HG02759 (cell line): ENCODE data around the gene CFAP74.
"Not testable (repeated sequence)": the region's sequence is repeated elsewhere in the genome, so short reads cannot be mapped to it uniquely, and the experiment has no call there.

Experiments used
- ATAC-seq: cut with Tn5 transposase; IDR thresholded peaks from one replicate; pipeline ENCODE4 v1.9.1; 2021; ENCODE audit warnings: mild to moderate bottlenecking, moderate library complexity; ENCODE audit not compliant: unreplicated experiment

CFAP74 gene

DNA sequence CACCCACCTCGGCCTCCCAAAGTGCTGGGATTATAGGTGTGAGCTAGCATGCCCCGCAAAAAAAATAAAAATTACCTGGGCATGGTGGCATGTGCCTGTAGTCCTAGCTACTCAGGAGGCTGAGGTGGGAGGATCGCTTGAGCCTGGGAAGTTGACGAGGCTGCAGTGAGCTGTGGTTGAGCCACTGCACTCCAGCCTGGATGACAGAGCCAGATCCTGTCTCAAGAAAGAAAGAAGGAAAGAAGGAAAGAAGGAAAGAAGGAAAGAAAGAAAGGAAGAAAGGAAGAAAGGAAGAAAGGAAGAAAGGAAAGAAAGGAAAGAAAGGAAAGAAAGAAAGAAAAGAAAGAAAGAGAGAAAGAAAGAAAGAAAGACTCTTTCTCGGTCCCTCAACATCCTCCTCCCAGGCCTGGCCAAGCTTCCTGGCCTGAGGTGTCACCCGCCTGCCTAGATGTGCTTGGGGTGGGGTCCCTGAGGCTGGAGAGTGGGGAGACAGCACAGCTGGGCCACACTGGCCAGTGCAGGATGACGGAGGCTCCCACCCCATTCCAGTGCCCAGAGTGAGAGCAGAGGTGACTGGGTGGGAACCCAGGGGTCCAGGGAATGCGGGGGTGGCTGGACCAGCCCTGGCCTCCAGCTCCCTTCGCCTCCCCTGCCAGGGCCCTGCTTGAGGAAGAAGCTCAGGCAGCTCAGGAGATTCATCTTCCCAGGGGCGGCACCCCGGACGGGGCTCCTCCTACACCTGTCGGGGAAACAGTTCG is 102.5 kb downstream of the CFAP74 start:
- ATAC-seq, result no peak

DNA sequence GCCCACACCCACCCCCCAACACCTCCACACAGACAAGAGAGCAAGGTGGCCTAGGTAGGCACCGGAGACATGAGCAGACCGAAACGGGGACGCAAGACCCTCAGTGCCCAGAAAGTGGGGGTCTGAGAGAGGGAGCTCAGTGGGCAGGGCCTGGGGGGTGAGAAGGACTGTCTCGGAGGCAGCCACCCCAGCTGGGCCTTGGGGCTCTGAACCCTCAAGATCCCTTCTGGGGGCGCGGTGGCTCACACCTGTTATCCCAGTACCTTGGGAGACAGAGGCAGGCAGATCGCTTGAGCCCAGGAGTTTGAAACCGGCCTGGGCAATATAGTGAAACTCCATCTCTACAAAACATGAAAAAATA is 103.6 kb downstream of the CFAP74 start:
- ATAC-seq, result no peak

DNA sequence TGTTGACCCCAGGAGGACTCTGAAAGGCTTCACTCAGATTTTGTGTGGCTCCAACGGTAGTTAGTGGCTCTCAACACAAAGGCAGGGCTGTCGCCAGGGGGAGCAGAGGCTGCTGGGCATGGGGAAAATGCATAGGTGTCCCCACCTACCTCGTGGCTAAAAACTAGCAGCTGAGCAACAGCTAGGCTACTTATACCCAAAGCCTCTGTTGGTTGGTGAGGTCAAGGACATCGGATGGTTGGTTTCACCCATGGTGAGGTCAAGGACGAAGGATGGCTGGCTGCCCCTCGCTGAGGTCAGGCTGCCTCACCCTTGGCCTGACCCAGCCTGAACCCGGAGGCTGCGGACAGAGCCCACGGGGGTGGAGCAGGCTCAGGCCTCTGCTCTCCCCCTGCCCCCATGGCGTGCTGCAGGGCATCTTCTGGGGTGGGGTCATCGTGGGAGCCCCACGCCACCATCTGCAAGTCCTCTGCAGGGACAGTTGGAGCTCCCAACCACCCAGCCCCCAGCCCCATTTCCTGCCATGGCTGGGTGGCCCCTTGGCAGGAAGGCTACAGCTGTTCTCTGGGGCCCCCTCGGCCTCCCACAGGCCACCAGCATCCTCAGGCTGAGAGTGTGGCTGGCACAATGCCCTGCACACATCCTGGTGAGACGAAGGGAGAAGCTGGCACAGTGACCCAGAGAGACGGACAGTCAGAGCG is 104.2 kb downstream of the CFAP74 start:
- no peak for ATAC-seq

GRCh38 chr1:1898246-1898933 is 105.2 kb downstream of the CFAP74 start:
- ATAC-seq, result no peak

DNA sequence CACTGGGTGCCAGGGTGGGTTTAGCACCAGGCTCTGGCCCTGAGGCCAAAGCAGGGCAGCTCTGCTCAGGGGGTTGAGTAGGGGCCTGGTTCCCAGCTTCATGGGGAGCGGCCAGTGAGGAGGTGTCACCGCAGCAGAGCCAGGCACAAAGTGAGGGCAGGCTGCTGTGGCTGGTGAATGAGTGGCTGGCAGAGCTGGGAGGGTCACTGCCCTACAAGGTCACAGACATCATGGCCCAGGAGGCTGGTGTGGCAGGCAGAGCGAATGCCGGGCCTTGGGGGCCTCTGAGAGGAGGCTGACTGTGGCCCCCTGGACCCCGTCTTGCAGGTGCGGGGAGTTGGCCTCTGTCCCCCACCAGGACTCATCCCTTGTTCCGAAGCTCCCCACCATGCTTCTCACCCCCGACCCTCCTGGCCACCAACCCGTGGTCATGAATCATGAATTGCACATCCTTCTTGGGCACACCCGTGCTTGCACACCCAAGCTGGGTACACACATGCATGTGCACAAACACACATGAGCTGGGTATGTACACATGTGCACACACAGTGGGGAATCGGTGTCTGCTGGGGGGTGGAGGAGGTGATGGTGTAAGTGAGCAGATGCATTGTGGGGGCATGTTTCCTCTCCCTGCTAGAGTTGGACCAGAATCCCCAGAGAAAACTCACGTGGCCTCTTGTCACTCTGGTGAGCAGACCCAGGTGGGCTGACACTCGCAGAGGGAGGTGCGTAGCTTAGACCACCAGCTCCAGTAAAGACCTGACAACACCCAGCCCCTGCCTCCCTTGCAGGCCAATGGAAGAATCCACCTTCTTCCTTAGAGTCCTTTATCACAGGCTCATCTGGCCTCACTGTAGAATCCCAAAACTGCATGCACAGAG is 107.9 kb downstream of the CFAP74 start:
- no peak for ATAC-seq

DNA sequence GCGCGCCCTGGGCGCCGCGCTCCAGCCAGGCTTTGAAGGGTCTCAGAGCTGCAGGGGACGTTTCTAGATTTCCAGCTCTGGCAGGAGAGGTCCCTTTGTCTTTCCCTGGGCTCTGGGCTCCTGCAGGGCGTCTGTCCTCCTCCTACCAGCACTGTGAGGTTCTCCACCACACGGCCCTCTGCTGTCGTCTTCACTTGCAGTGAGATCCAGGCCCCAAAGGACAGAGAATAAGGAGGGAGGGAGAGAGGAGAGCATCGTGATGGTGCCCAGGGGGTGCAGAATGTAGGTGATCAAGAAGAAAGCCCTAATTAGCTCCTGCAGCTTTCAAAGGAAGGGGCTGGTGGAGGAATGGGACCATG is 108.5 kb downstream of the CFAP74 start:
- ATAC-seq, result no peak

- ATAC-seq, result no peak
Observed at GRCh38 chr1:1894354-1895059, 109.1 kb downstream of the CFAP74 start.

- ATAC-seq, result no peak
Observed at GRCh38 chr1:1893997-1894353, 109.6 kb downstream of the CFAP74 start.

DNA sequence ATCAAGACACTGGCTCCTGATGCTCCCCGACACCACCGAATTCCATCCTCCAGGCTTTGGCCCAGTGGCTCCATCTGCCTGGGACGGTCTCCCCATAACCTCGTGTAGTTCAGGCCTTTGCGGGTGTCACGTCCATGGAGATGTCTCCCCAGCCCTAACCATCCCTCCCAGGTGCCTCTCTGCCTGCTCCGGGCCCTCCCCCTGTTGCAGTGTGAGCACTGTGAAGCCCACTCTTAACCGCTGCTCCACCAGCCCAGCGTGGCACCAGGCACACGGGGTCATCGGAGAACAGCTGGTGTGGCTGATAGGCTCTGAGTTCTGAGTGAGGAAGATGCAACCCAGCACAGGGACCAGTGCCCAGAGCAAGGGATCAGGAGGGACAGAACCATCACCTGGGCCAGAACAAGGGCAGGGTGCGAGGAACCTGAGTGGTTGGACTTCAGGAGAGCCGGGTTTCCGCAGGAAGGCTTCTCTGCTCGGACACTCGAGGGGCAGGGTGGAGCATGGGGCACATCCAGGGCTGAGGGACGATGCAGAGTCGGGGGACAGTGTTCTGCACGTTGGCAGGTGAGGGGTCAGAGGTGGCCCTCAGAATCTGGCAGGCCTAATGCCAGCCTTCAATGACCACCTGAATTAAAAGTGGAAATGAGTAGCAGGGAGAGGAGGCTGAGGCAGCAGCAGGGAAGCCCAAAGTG is 110.1 kb downstream of the CFAP74 start:
- no peak for ATAC-seq

DNA sequence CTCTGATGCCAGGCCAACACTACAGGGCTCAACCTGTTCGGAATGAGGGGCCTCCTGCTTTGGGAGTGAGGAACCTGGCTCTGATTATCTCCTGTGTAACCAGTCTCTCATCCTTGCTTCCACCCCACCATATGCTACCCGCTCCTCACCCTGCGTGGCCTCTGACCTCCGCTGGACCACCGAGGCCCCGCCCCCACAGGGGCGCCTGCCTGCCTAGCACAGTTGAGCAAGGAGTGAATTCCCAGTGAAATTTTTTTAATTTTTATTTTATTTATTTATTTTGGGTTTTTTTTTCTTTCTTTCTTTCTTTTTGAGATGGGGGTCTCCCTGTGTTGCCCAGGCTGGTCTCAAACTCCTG is 110.8 kb downstream of the CFAP74 start:
- ATAC-seq, result no peak

- no peak for ATAC-seq
Observed at GRCh38 chr1:1892079-1892762, 111.4 kb downstream of the CFAP74 start.

DNA sequence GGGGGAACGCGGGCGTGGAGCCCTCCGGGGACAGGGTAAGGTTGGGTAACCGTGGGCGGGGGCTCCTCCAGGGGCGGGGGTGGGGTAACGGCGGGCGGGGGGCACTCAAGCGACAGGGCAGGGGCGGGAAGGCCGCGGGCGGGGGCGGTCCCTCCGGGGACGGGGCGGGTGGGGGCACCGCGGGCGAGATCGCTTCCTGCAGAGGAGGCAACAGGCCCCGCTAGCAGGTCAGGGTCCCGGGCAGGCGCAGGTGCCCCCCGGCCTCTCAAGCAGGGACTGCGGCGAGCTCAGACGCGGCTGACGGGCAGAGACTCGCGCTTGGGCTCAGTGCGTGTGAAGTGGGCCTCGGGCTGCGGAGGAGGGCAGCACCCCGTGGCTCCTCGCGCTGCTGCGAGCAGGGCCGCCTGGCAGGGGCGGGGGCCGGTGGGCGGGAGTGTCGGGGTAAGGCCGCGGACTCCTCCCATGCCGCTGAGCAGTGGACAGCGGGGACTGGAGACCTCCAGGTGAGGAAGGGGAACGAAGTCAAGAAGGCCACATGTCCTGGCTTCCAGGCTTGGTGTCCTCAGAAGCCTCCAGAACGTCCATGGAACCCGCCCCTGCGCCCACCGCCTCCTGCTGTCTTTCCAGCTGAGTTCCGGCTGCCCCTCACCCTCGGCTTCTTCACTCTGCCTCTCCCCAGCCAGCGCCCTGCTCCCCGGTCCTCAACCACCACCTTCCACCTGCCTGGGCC is 112.1 kb downstream of the CFAP74 start:
- peak; percentile 24 for ATAC-seq

GRCh38 chr1:1890506-1891348 is 112.9 kb downstream of the CFAP74 start, which contains the start of gene GNB1:
Gene GNB1 (minus strand): TSS chr1:1891087. CDS start chr1:1825453, 65,634 bp downstream.
- peak; percentile 77 for ATAC-seq

- ATAC-seq, result peak; percentile 38
Observed at GRCh38 chr1:1889847-1890505, 113.6 kb downstream of the CFAP74 start.

DNA sequence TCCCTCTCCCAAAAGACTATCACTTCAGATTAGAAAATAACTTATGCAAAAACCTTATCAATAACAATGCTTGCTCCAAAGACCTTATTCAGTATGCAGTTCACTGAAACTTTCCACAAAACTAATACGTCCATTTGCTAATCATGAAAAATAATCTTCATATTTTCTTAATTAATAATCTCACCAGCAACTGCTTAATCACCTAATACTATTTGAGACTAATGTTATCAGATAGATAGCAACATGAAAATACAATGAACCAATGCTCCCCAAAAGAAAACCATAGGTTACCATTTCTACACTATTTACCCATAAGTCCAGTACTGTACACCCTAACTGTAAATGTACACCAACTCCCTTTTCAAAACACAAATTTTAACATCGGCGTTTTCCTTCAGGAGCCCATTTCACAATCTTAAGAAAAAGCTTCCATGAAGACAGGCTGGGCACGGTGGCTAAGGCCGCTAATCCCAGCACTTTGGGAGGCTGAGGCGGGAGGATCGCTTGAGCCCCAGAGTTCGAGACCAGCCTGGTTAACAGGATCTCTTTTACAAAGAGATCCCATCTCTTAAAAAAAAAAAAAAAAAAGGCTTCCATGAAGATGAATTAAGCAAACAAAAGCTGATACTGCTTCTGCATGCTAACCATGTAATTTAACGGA is 114.4 kb downstream of the CFAP74 start:
- ATAC-seq, result no peak

- not testable (repeated sequence) for ATAC-seq
Observed at GRCh38 chr1:1883890-1884289, 119.7 kb downstream of the CFAP74 start.
